GM12872 (cell line): ENCODE measurements around the gene MYOM1.

Experiments
- TF ChIP-seq, protein P1 (sequence below): IDR thresholded peaks from 3 replicates; pipeline ENCODE4 v1.5.1; 2011; ENCODE audit warnings: low read depth, mild to moderate bottlenecking, low read length, moderate library complexity; ENCODE audit not compliant: insufficient read depth

Gene MYOM1

DNA sequence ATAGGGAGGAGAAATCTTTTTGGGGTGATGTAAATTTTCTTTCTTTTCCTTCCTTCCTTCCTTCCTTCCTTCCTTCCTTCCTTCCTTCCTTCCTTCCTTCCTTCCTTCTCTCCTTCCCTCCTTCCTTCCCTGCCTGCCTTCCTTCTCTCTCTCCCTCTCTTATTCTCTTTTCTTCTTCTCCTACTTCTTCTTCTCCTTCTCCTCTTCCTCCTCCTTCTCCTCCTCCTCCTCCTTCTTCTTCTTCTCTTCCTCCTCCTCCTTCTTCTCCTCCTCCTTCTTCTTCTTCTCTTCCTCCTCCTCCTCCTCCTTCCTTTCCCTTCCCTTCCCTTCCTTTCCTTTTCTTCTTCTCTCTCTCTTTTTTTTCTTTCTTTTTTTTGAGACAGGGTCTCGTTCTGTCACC, 59.9 kb downstream of the MYOM1 start:
- TF ChIP-seq, protein P1, sequence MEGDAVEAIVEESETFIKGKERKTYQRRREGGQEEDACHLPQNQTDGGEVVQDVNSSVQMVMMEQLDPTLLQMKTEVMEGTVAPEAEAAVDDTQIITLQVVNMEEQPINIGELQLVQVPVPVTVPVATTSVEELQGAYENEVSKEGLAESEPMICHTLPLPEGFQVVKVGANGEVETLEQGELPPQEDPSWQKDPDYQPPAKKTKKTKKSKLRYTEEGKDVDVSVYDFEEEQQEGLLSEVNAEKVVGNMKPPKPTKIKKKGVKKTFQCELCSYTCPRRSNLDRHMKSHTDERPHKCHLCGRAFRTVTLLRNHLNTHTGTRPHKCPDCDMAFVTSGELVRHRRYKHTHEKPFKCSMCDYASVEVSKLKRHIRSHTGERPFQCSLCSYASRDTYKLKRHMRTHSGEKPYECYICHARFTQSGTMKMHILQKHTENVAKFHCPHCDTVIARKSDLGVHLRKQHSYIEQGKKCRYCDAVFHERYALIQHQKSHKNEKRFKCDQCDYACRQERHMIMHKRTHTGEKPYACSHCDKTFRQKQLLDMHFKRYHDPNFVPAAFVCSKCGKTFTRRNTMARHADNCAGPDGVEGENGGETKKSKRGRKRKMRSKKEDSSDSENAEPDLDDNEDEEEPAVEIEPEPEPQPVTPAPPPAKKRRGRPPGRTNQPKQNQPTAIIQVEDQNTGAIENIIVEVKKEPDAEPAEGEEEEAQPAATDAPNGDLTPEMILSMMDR: no peak

DNA sequence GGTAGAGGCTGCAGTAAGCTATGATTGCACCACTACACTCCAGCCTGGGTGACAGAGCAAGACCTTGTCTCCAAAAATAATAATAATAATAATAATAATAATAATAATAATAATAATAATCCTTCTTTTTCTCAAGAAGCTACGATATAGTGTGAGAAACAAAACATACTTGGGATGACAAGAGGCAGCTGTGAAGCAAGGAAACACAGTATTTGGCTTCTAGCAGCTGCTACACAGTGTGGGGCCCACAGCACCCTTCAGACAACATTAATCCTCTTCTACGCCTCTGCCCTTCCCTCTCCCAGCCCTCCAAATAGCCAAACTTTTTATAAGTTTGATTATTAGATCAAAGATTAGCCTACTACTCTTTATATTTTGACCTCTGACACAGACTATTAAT, 62.2 kb downstream of the MYOM1 start:
- TF ChIP-seq, protein P1: no peak

DNA sequence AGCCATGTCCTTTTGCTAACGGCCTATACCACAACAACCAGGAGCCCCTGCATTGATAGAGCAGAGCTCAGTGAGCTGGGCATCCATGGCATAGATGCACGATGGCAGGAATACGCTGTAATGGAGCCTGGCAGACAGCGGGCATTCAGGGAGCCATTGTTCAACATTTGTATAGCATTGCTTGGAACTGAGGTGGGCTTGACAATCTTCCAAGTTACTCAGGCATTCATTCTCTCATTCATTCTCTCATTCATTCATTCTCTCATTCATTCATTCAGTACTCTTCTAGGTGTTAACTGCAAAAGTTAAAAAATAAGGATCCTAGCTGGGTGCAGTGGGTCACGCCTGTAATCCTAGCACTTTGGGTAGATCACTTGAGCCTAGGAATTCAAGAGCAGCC, 62.7 kb downstream of the MYOM1 start:
- TF ChIP-seq, protein P1: no peak

DNA sequence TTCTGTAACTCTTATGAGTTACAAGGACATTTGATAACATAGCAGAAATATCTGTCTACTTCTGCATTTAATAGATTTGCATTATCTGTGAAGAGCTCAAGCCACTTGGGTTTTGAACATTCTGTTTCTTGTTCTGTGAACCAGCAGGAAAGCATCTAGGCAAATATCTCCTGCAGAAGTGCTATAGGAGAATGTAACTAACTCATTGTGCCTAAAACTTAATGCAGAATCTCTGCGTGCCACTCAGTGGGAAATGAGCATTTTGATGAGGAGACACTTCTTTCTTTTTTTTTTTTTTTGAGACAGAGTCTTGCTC, 63.5 kb downstream of the MYOM1 start:
- TF ChIP-seq, protein P1: no peak

DNA sequence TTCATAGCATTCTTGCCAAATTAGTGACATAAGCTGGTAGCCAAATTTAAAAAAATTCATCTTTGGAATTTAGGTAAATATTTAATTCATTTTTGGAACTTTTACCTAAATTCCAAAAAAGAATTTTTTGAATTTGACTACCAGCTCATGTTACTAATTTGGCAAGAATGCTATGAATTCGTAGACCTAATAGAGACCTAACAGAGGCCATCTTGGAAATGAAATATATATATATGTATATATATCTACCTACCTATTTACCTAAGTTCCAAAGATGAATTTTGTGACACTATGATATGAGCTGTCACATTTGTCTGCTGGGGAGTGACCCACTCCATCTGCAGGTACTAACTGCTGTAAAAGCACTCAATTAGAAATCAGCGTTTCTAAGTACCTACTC, 65.6 kb downstream of the MYOM1 start:
- TF ChIP-seq, protein P1: no peak

DNA sequence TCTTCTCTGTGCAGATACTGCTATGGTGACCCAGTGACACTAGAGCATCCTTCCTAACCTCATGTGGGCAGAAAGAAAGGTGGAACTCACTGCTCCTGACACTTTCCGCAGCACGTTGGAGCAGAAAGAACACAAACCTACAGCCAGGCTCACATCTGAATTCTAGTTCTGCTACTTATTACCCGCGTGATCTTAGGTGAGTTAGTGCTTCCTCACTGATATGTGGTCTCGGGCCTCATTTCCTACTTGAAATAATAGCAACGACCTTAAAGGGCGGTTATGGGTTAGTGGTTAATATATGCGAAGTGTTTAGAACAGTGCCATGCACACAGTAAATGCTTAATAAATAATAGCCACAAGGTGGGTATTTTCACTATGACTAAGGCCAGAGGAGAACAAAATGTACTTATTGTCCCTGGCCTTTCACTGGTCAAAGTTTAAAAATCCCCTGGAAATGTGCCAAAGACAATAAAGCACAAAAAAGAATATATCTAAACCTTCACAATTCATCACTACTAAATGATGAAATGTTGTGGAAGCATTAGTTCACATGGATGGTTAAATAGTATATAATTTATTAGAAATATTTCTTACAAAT, 66.6 kb downstream of the MYOM1 start:
- TF ChIP-seq, protein P1: no peak

DNA sequence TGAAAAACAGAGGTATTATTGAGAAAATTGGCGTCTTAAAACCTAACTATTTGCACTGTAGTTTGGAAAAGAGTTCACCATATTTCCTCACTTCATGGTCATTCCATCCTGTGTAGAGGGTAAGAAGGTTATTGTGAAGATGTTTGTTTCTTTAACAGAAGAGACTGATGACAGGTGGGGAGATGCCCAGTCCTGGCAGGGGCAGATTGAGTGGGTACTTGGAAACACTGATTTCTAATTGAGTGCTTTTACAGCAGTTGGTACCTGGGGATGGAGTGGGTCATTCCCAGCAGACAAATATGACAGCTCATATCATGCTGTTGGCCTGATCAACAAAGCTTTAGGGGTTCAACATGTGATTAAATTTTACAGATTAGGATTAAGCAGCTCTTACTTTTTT, 67.5 kb downstream of the MYOM1 start:
- TF ChIP-seq, protein P1: no peak
